CD4-positive, alpha-beta T cell treated with Interleukin-4 for 4 hours (primary cell): Measurements from ENCODE around the gene MTHFD1L.

Experiments used
- DNase-seq: peaks from one replicate; pipeline ENCODE4 v3.0.0-alpha.2; 2020

The MTHFD1L gene

GRCh38 chr6:151128763-151129370, 263.4 kb downstream of the MTHFD1L start:
- DNase-seq: no peak

- no peak for DNase-seq
Observed at GRCh38 chr6:151130329-151130728, 264.8 kb downstream of the MTHFD1L start.

GRCh38 chr6:151131324-151132007, 266.0 kb downstream of the MTHFD1L start:
- DNase-seq: no peak

GRCh38 chr6:151136141-151136755, 270.7 kb downstream of the MTHFD1L start:
- DNase-seq: no peak

- no peak for DNase-seq
Observed at GRCh38 chr6:151137542-151137941, 272.0 kb downstream of the MTHFD1L start.

GRCh38 chr6:151139524-151139923, 274.0 kb downstream of the MTHFD1L start:
- DNase-seq: no peak

GRCh38 chr6:151140767-151141166, 275.3 kb downstream of the MTHFD1L start:
- no peak for DNase-seq

- DNase-seq: no peak
Observed at GRCh38 chr6:151141685-151142084, 276.2 kb downstream of the MTHFD1L start.

- DNase-seq: no peak
Observed at GRCh38 chr6:151142676-151143075, 277.2 kb downstream of the MTHFD1L start.

GRCh38 chr6:151143337-151143736, 277.8 kb downstream of the MTHFD1L start:
- DNase-seq: no peak

- DNase-seq: no peak
Observed at GRCh38 chr6:151143806-151144205, 278.3 kb downstream of the MTHFD1L start.

GRCh38 chr6:151147118-151147832, 281.8 kb downstream of the MTHFD1L start:
- no peak for DNase-seq

- DNase-seq: no peak
Observed at GRCh38 chr6:151148111-151148510, 282.6 kb downstream of the MTHFD1L start.

GRCh38 chr6:151149793-151150192, 284.3 kb downstream of the MTHFD1L start:
- no peak for DNase-seq
